Measurements from ENCODE around the gene NCAPD2.

The NCAPD2 gene

GRCh38 chr12:6458281-6459003, 35.5 kb upstream of the NCAPD2 start:
- Mint-ChIP-seq H3K27me3 (ENCODE audit: low read depth, poor library complexity) (peaks cover 2% of the 10 kb centered on the region), H3K9me3 (no peaks in the 10 kb centered on the region), H3K27ac (no peak overlapping the region), H3K4me1 (peaks cover 2% of the 10 kb centered on the region), H3K36me3 (ENCODE audit: low read depth) (peaks cover 11% of the 10 kb centered on the region), H3K4me3 (no peak overlapping the region)
- DNase-seq = no peak
- TF ChIP-seq, protein P1, sequence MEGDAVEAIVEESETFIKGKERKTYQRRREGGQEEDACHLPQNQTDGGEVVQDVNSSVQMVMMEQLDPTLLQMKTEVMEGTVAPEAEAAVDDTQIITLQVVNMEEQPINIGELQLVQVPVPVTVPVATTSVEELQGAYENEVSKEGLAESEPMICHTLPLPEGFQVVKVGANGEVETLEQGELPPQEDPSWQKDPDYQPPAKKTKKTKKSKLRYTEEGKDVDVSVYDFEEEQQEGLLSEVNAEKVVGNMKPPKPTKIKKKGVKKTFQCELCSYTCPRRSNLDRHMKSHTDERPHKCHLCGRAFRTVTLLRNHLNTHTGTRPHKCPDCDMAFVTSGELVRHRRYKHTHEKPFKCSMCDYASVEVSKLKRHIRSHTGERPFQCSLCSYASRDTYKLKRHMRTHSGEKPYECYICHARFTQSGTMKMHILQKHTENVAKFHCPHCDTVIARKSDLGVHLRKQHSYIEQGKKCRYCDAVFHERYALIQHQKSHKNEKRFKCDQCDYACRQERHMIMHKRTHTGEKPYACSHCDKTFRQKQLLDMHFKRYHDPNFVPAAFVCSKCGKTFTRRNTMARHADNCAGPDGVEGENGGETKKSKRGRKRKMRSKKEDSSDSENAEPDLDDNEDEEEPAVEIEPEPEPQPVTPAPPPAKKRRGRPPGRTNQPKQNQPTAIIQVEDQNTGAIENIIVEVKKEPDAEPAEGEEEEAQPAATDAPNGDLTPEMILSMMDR (IDR thresholded peaks at IDR 0.05) = no peak

- TF ChIP-seq, protein P1 (IDR thresholded peaks at IDR 0.05) = no peak
- no peaks in the 10 kb centered on the region for H3K4me1 Mint-ChIP-seq
These were observed 34.9 kb upstream of the NCAPD2 start for GRCh38 chr12:6459004-6459337.

DNA sequence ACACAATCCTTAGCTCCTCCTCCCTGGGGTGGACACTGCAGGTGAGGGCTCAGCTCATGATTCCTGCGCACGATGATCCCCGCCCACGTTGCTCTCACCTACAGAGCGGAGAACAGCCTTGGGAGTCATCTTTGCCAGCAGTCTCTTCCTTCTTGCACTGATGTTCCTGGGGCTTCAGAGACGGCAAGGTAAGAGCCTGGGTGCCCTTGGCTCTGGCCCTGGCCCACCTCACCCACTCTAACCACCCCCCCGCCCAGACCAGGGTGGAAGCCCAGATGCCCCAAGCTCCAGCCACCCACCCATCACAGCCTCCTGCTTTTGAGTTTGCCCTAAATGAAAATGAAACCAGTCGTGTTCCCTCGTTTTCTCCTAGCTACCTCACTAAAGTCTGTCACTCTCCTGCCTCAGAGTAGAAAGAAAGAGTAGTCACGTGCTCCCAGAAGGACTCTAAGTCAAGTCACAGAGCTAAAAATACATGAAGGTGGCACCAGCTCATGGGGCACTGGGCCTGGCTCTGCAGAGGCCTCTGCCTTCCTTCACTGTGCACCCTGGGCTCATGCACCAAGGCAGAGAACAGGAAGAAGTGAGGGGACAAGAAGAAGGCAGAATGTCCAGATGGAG, 33.0 kb upstream of the NCAPD2 start:
- TF ChIP-seq, protein P1 (IDR thresholded peaks at IDR 0.05) = no peak
- no peaks in the 10 kb centered on the region for H3K9me3 Mint-ChIP-seq
- peaks cover 25% of the 10 kb centered on the region for H3K36me3 Mint-ChIP-seq (ENCODE audit: low read depth)
- no peak for DNase-seq
- no peaks in the 10 kb centered on the region for H3K4me1 Mint-ChIP-seq
- H3K4me3 Mint-ChIP-seq = peak overlapping the region; percentile 0
- no peak overlapping the region for H3K27ac Mint-ChIP-seq
- H3K27me3 Mint-ChIP-seq (ENCODE audit: low read depth, poor library complexity) = peaks cover 7% of the 10 kb centered on the region

More at GRCh38 chr12:6459004-6459337, 34.9 kb upstream of the NCAPD2 start:
- H3K27ac Mint-ChIP-seq = no peak overlapping the region
- peaks cover 12% of the 10 kb centered on the region for H3K36me3 Mint-ChIP-seq (ENCODE audit: low read depth)
- no peaks in the 10 kb centered on the region for H3K9me3 Mint-ChIP-seq
- H3K4me3 Mint-ChIP-seq = no peak overlapping the region
- no peak for DNase-seq
- H3K27me3 Mint-ChIP-seq (ENCODE audit: low read depth, poor library complexity) = peaks cover 2% of the 10 kb centered on the region

DNA sequence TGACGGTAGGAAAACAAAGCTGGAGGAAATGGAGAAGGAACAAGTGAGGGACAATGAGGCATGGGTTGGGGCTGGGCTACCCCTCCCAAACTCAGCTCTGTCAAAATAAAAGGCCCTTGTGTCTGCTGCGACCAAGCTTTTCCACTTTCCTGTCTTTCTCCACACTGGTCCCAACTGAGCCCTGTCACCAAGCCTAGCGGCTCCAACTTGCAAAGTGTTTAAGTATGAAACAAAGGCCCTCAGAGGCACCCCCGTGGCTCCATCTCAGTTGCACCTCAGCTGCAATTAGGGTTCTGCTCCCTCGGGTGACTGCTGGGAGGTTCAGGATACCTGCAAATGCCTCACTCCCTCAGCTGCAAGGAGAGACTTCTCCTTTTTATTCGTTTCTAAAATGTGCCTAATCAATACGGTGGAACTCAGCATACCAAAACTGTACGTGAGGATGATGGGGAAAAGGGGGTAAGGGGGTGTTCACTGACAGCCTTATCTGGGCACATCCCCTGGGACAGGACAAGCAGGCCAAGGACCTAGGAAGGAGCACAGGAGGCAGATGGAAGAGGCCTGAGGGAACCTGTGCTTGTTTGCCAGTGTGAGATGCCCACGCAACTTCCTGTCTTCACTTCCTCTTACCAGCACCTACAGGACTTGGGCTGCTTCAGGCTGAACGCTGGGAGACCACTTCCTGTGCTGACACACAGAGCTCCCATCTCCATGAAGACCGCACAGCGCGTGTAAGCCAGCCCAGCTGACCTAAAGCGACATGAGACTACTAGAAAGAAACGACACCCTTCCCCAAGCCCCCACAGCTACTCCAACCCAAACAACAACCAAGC, 32.3 kb upstream of the NCAPD2 start:
- TF ChIP-seq, protein P1 (IDR thresholded peaks at IDR 0.05) = no peak
- peaks cover 25% of the 10 kb centered on the region for H3K36me3 Mint-ChIP-seq (ENCODE audit: low read depth)
- H3K27me3 Mint-ChIP-seq (ENCODE audit: low read depth, poor library complexity) = peaks cover 8% of the 10 kb centered on the region
- H3K9me3 Mint-ChIP-seq = no peaks in the 10 kb centered on the region
- no peak overlapping the region for H3K4me3 Mint-ChIP-seq
- no peak for DNase-seq
- no peaks in the 10 kb centered on the region for H3K4me1 Mint-ChIP-seq
- no peak overlapping the region for H3K27ac Mint-ChIP-seq

- Mint-ChIP-seq H3K4me3 (no peak overlapping the region), H3K27me3 (ENCODE audit: low read depth, poor library complexity) (peaks cover 16% of the 10 kb centered on the region), H3K4me1 (no peaks in the 10 kb centered on the region), H3K36me3 (ENCODE audit: low read depth) (peaks cover 25% of the 10 kb centered on the region), H3K27ac (no peak overlapping the region), H3K9me3 (no peaks in the 10 kb centered on the region)
- TF ChIP-seq, protein P1 (IDR thresholded peaks at IDR 0.05) = no peak
- DNase-seq = no peak
These were observed 31.5 kb upstream of the NCAPD2 start for GRCh38 chr12:6462234-6462995.

Measured in nephron progenitor cell (in vitro differentiated cells).